ENCODE data around the gene SMCHD1.

GRCh38 chr18:2654928-2655177, 673 bp upstream of the SMCHD1 start:
- TF ChIP-seq CTCF (IDR thresholded peaks at IDR 0.05), result no peak
- no peak for TF ChIP-seq POLR2A (IDR thresholded peaks at IDR 0.05)

All from uterus (tissue), 2 donors.